ENCODE measurements around the gene PPME1.

The PPME1 gene

GRCh38 chr11:74267014-74267413 lies 95.9 kb downstream of the PPME1 start:
- Histone ChIP-seq H3F3A (ENCODE audit: insufficient read depth, low read length) (no peaks in the 10 kb centered on the region), H3K27me3 (ENCODE audit: insufficient read depth, low read length) (0 out of 2 replicates have a peak, but pooled peaks cover 5% of the 10 kb centered on the region), H3K9me2 (ENCODE audit: low read depth, low read length) (no peaks in the 10 kb centered on the region), H3K9me3 (ENCODE audit: low read length) (no peaks in the 10 kb centered on the region), H3K79me2 (ENCODE audit: insufficient read depth, low read length) (no peaks in the 10 kb centered on the region), H3K4me1 (ENCODE audit: insufficient read depth, low read length, severe bottlenecking) (no peaks in the 10 kb centered on the region), H3K36me3 (ENCODE audit: insufficient read depth, low read length) (no peaks in the 10 kb centered on the region), H3K4me2 (ENCODE audit: low read length) (no peak overlapping the region), H3K9ac (ENCODE audit: low read length) (no peak overlapping the region), H3K4me3 (ENCODE audit: low read depth, low read length, poor library complexity, severe bottlenecking) (no peak overlapping the region), H2AFZ (ENCODE audit: low read length) (no peak overlapping the region), H3K27ac (ENCODE audit: low read depth, low read length, poor library complexity, severe bottlenecking) (no peak overlapping the region), H4K20me1 (ENCODE audit: insufficient read depth, low read length) (no peaks in the 10 kb centered on the region)
- TF ChIP-seq CTCF (IDR thresholded peaks at IDR 0.05; ENCODE audit: low read length): no peak
- no peak for TF ChIP-seq EZH2 (IDR thresholded peaks at IDR 0.05; ENCODE audit: borderline replicate concordance, low read length)

GRCh38 chr11:74268456-74268855 lies 97.4 kb downstream of the PPME1 start:
- Histone ChIP-seq H2AFZ (ENCODE audit: low read length) (no peak overlapping the region), H3K27ac (ENCODE audit: low read depth, low read length, poor library complexity, severe bottlenecking) (no peak overlapping the region), H3K4me1 (ENCODE audit: insufficient read depth, low read length, severe bottlenecking) (no peaks in the 10 kb centered on the region), H3K4me2 (ENCODE audit: low read length) (no peak overlapping the region), H3K4me3 (ENCODE audit: low read depth, low read length, poor library complexity, severe bottlenecking) (no peak overlapping the region), H4K20me1 (ENCODE audit: insufficient read depth, low read length) (no peaks in the 10 kb centered on the region), H3K9me2 (ENCODE audit: low read depth, low read length) (no peaks in the 10 kb centered on the region), H3F3A (ENCODE audit: insufficient read depth, low read length) (no peaks in the 10 kb centered on the region), H3K9ac (ENCODE audit: low read length) (no peak overlapping the region), H3K36me3 (ENCODE audit: insufficient read depth, low read length) (no peaks in the 10 kb centered on the region), H3K79me2 (ENCODE audit: insufficient read depth, low read length) (no peaks in the 10 kb centered on the region), H3K27me3 (ENCODE audit: insufficient read depth, low read length) (0 out of 2 replicates have a peak, but pooled peaks cover 5% of the 10 kb centered on the region), H3K9me3 (ENCODE audit: low read length) (no peaks in the 10 kb centered on the region)
- TF ChIP-seq EZH2 (IDR thresholded peaks at IDR 0.05; ENCODE audit: borderline replicate concordance, low read length) (no peak), CTCF (IDR thresholded peaks at IDR 0.05; ENCODE audit: low read length) (no peak)

GRCh38 chr11:74269161-74269811 lies 98.2 kb downstream of the PPME1 start:
- Histone ChIP-seq H3K4me1 (ENCODE audit: insufficient read depth, low read length, severe bottlenecking) (no peaks in the 10 kb centered on the region), H3K9ac (ENCODE audit: low read length) (no peak overlapping the region)

More at GRCh38 chr11:74269161-74269811, 98.2 kb downstream of the PPME1 start:
- Histone ChIP-seq H2AFZ (ENCODE audit: low read length) (no peak overlapping the region), H4K20me1 (ENCODE audit: insufficient read depth, low read length) (no peaks in the 10 kb centered on the region), H3K4me3 (ENCODE audit: low read depth, low read length, poor library complexity, severe bottlenecking) (no peak overlapping the region), H3K9me3 (ENCODE audit: low read length) (no peaks in the 10 kb centered on the region), H3F3A (ENCODE audit: insufficient read depth, low read length) (no peaks in the 10 kb centered on the region), H3K9me2 (ENCODE audit: low read depth, low read length) (no peaks in the 10 kb centered on the region), H3K36me3 (ENCODE audit: insufficient read depth, low read length) (no peaks in the 10 kb centered on the region), H3K4me2 (ENCODE audit: low read length) (no peak overlapping the region), H3K27ac (ENCODE audit: low read depth, low read length, poor library complexity, severe bottlenecking) (no peak overlapping the region), H3K27me3 (ENCODE audit: insufficient read depth, low read length) (0 out of 2 replicates have a peak, but pooled peaks cover 5% of the 10 kb centered on the region), H3K79me2 (ENCODE audit: insufficient read depth, low read length) (no peaks in the 10 kb centered on the region)
- no peak for TF ChIP-seq EZH2 (IDR thresholded peaks at IDR 0.05; ENCODE audit: borderline replicate concordance, low read length)
- TF ChIP-seq CTCF (IDR thresholded peaks at IDR 0.05; ENCODE audit: low read length): no peak
